CD14-positive monocyte (primary cell): ENCODE results near the gene H1-8. TPM values are rescaled to one million over a fixed set of nuclear protein-coding genes. Genes with fewer than 3 reads are reported as not detected.

Experiments
- DNase-seq, 3 donors: peaks; one replicate each; pipeline ENCODE4 v3.0.0-alpha.2; 2011 to 2022
- H2AFZ ChIP-seq: 2 replicates; pipeline ENCODE4 v1.6.0; 2012; ENCODE audit warnings: mild to moderate bottlenecking, low read depth, low read length, inconsistent platforms; ENCODE audit not compliant: insufficient read depth, poor library complexity, severe bottlenecking
- H3K27ac ChIP-seq, 2 donors: 1 replicate in 1 of 2; 2 replicates in 1 of 2; pipeline ENCODE4 v1.5.1; 2012 to 2013; ENCODE audit warnings: low read length in 2 of 2, control low read depth in 1 of 2, inconsistent platforms in 1 of 2, low read depth in 1 of 2, mild to moderate bottlenecking in 1 of 2
- H3K27me3 ChIP-seq, 2 donors: one replicate each; pipeline versions ENCODE4 v1.6.0 to v1.6.1; 2011 to 2013; ENCODE audit warnings: low read length in 2 of 2; ENCODE audit not compliant: control insufficient read depth in 2 of 2, insufficient read depth in 2 of 2
- H3K36me3 ChIP-seq, 2 donors: replicated peaks in 1 of 2; 1 replicate in 1 of 2; 2 replicates in 1 of 2; pipeline versions ENCODE4 v1.5.1 to v1.6.1; 2012 to 2013; ENCODE audit warnings: low read length in 2 of 2, control low read depth in 1 of 2, inconsistent platforms in 1 of 2, mild to moderate bottlenecking in 1 of 2; ENCODE audit not compliant: insufficient read depth in 2 of 2, control insufficient read depth in 1 of 2
- H3K4me1 ChIP-seq, 2 donors: 1 replicate in 1 of 2; 2 replicates in 1 of 2; pipeline versions ENCODE4 v1.5.1 to v1.6.1; 2012 to 2013; ENCODE audit warnings: low read length in 2 of 2, control low read depth in 1 of 2, inconsistent platforms in 1 of 2, mild to moderate bottlenecking in 1 of 2, moderate library complexity in 1 of 2; ENCODE audit not compliant: insufficient read depth in 2 of 2, control insufficient read depth in 1 of 2
- H3K4me2 ChIP-seq: replicated peaks from 2 replicates; pipeline ENCODE3; 2012; ENCODE audit warnings: low read length, moderate library complexity, mild to moderate bottlenecking; ENCODE audit not compliant: poor library complexity, severe bottlenecking; ENCODE audit errors: extremely low read depth
- H3K4me3 ChIP-seq, 3 experiments: fragments of 200-600 bp in 1 of 3; sonication (generic) in 1 of 3; replicated peaks in 1 of 3; 1 replicate in 2 of 3; 2 replicates in 1 of 3; pipeline ENCODE4 v1.5.1; 2011 to 2013; ENCODE audit warnings: low read length in 3 of 3, mild to moderate bottlenecking in 3 of 3, control low read depth in 2 of 3, low read depth in 2 of 3, inconsistent platforms in 1 of 3, moderate library complexity in 1 of 3
- H3K79me2 ChIP-seq: 2 replicates; pipeline ENCODE4 v1.6.0; 2012; ENCODE audit warnings: mild to moderate bottlenecking, control low read depth, inconsistent platforms, low read length, moderate library complexity; ENCODE audit not compliant: insufficient read depth
- H3K9ac ChIP-seq: 2 replicates; pipeline ENCODE4 v1.6.0; 2017; ENCODE audit warnings: low read length, mild to moderate bottlenecking; ENCODE audit not compliant: insufficient read depth, poor library complexity, severe bottlenecking
- H3K9me3 ChIP-seq, 2 donors: replicated peaks in 1 of 2; 1 replicate in 1 of 2; 2 replicates in 1 of 2; pipeline versions ENCODE4 v1.5.1 to v1.6.1; 2012 to 2013; ENCODE audit warnings: low read length in 2 of 2, control low read depth in 1 of 2; ENCODE audit not compliant: control insufficient read depth in 1 of 2, insufficient read depth in 1 of 2
- H4K20me1 ChIP-seq: 2 replicates; pipeline ENCODE4 v1.6.0; 2012; ENCODE audit warnings: mild to moderate bottlenecking, low read length, control low read depth, moderate library complexity; ENCODE audit not compliant: insufficient read depth
- H3K27ac Mint-ChIP-seq, 7 donors: one replicate each; pipeline ENCODE4 v1.8.0; 2020; ENCODE audit warnings: mild to moderate bottlenecking in 7 of 7, mixed read lengths in 7 of 7, moderate library complexity in 6 of 7, inconsistent platforms in 2 of 7
- H3K27me3 Mint-ChIP-seq, 3 donors: one replicate each; pipeline ENCODE4 v1.8.0; 2021 to 2022; ENCODE audit warnings: low read depth in 3 of 3, mild to moderate bottlenecking in 3 of 3, mixed read lengths in 3 of 3, moderate library complexity in 3 of 3, inconsistent platforms in 1 of 3
- H3K36me3 Mint-ChIP-seq, 2 donors: one replicate each; pipeline ENCODE4 v1.8.0; 2020; ENCODE audit warnings: mixed read lengths in 2 of 2, inconsistent platforms in 1 of 2, mild to moderate bottlenecking in 1 of 2
- H3K4me1 Mint-ChIP-seq: one replicate; pipeline ENCODE4 v1.8.0; 2020; ENCODE audit warnings: mild to moderate bottlenecking, mixed read lengths
- H3K4me3 Mint-ChIP-seq, 2 donors: one replicate each; pipeline ENCODE4 v1.8.0; 2020; ENCODE audit warnings: mild to moderate bottlenecking in 2 of 2, mixed read lengths in 2 of 2, moderate library complexity in 1 of 2
- H3K9me3 Mint-ChIP-seq, 7 donors: one replicate each; pipeline ENCODE4 v1.8.0; 2020 to 2022; ENCODE audit warnings: mixed read lengths in 7 of 7, mild to moderate bottlenecking in 6 of 7, moderate library complexity in 6 of 7, inconsistent platforms in 2 of 7
- CTCF ChIP-seq: fragments of 200-600 bp; IDR thresholded peaks from one replicate; pipeline ENCODE4 v1.8.0; 2022; ENCODE audit warnings: antibody characterized with exemption, mild to moderate bottlenecking
- WGBS: methylation state at CpG from one replicate; pipeline ENCODE4 v1.1.5; 2013; ENCODE audit warnings: missing lambda C conversion rate; ENCODE audit not compliant: insufficient coverage; 5-methylcytosine and 5-hydroxymethylcytosine counted together
- intact Hi-C, 2 donors: fragments of 100-400 bp; cut with micrococcal nuclease; formaldehyde crosslinking; loops; one replicate each; pipeline versions ENCODE4 v1.15.0 to v1.15.1; 2023
- polyA plus RNA-seq, 3 donors: library from polyadenylated mRNA; depleted of rRNA in 1 of 3; unstranded in 2 of 3; stranded (reverse) in 1 of 3; fragments of 300-500 nt in 2 of 3; fragments of >200 nt in 1 of 3; fragmentation: Illumina TruSeq in 2 of 3; gene quantifications; 1 replicate in 2 of 3; 2 replicates in 1 of 3; pipeline ENCODE4 v1.2.3, GENCODE V29; 2012 to 2021

The H1-8 gene
- polyA plus RNA-seq, 3 donors, result not detected

GRCh38 chr3:129567176-129567705 lies 24.3 kb downstream of the H1-8 start:
- Mint-ChIP-seq H3K27me3 (peaks cover 0 to 3% (median 0%) of the 10 kb centered on the region in 3 donors), H3K36me3 (peaks cover 76 to 94% of the 10 kb centered on the region in 2 donors), H3K9me3 (no peaks in the 10 kb centered on the region), H3K4me3 (no peak overlapping the region), H3K4me1 (no peaks in the 10 kb centered on the region), H3K27ac (peak overlapping the region in 2 of 7 donors; percentile 20 to 44)
- Histone ChIP-seq H3K36me3 (peaks cover 94 to 100% of the 10 kb centered on the region in 2 donors), H3K4me2 (no peak overlapping the region), H3K79me2 (no peaks in the 10 kb centered on the region), H3K9me3 (no peaks in the 10 kb centered on the region), H3K27ac (no peak overlapping the region), H4K20me1 (peaks cover 8% of the 10 kb centered on the region), H3K9ac (no peak overlapping the region), H3K27me3 (no peaks in the 10 kb centered on the region), H3K4me1 (no peaks in the 10 kb centered on the region), H3K4me3 (no peak overlapping the region), H2AFZ (no peak overlapping the region)
- WGBS, result 97% methylated on average over 16 of the region's 18 CpGs
- intact Hi-C loops, result no loop called here
- DNase-seq, result no peak
- TF ChIP-seq CTCF, result no peak

- Histone ChIP-seq H3K36me3 (peaks cover 94 to 100% of the 10 kb centered on the region in 2 donors), H4K20me1 (peaks cover 8% of the 10 kb centered on the region), H2AFZ (no peak overlapping the region), H3K4me2 (no peak overlapping the region), H3K4me3 (no peak overlapping the region), H3K4me1 (no peaks in the 10 kb centered on the region), H3K9me3 (no peaks in the 10 kb centered on the region), H3K27me3 (no peaks in the 10 kb centered on the region), H3K9ac (no peak overlapping the region), H3K79me2 (no peaks in the 10 kb centered on the region), H3K27ac (no peak overlapping the region)
- peaks cover 0 to 3% (median 0%) of the 10 kb centered on the region in 3 donors for H3K27me3 Mint-ChIP-seq
- DNase-seq, result no peak
- TF ChIP-seq CTCF, result no peak
- WGBS, result 100% methylated on average over 1 of the region's 6 CpGs
- H3K27ac Mint-ChIP-seq, result no peak overlapping the region
- intact Hi-C loops, result no loop called here
- no peaks in the 10 kb centered on the region for H3K9me3 Mint-ChIP-seq
- no peaks in the 10 kb centered on the region for H3K4me1 Mint-ChIP-seq
- H3K36me3 Mint-ChIP-seq, result peaks cover 73 to 91% of the 10 kb centered on the region in 2 donors
- no peak overlapping the region for H3K4me3 Mint-ChIP-seq
Observed at GRCh38 chr3:129567939-129568338, 25.0 kb downstream of the H1-8 start.
